GM21515 (cell line): ENCODE measurements around the gene PTGER2.

Experiments used
- ATAC-seq: cut with Tn5 transposase; IDR thresholded peaks from one replicate; pipeline ENCODE4 v1.9.1; 2021; ENCODE audit not compliant: unreplicated experiment

PTGER2 gene

GRCh38 chr14:52370406-52370935 lies 56.4 kb downstream of the PTGER2 start:
- no peak for ATAC-seq

DNA sequence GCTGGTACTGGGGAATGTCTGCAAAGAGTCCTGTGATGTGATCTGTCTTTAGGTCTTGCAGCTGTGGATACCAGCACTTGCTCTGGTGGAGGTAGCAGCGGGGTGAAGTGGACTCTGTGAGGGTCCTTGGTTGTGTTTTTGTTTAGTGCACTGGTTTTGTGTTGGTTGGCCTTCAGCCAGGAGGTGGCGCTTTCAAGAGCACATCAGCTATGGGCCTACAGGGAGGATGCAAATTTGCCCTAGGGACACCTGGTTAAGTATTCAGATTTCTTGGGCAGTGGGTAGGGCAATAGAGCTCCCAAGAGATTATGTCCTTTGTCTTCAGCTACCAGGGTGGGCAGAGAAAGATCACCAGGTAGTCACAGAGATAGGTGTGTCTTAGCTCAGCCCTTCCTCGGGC lies 63.8 kb downstream of the PTGER2 start:
- no peak for ATAC-seq
